ENCODE measurements around the gene RAB27A. TPM values are rescaled to one million over a fixed set of nuclear protein-coding genes. Genes with fewer than 3 reads are reported as not detected.

Gene RAB27A
- total RNA-seq, 1 donor, result 7.8 TPM

DNA sequence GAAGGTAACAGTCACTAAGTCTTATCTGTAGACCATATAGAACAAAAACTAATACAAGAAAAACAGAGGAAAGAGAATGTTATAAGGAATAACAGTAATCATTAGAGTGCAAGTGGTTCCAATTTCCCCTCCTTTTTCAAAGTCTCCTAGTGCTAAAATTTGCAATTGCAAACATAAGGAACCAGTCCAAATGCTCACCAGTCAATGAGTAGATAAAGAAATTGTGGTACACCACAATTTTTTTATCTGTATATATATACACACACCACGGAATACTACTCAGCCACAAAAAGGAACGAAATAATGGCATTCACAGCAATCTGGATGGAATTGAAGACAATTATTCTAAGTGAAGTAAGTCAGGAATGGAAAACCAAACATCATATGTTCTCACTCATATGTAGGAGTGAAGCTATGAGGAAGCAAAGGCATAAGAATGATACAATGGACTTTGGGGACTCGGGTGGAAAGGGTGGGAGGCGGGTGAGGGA, 54.0 kb downstream of the RAB27A start:
- no peak overlapping the region for H3K4me3 ChIP-seq (ENCODE audit: low read depth, low read length)
- DNase-seq (ENCODE audit: low read depth), result no peak
- TF ChIP-seq, protein P1, sequence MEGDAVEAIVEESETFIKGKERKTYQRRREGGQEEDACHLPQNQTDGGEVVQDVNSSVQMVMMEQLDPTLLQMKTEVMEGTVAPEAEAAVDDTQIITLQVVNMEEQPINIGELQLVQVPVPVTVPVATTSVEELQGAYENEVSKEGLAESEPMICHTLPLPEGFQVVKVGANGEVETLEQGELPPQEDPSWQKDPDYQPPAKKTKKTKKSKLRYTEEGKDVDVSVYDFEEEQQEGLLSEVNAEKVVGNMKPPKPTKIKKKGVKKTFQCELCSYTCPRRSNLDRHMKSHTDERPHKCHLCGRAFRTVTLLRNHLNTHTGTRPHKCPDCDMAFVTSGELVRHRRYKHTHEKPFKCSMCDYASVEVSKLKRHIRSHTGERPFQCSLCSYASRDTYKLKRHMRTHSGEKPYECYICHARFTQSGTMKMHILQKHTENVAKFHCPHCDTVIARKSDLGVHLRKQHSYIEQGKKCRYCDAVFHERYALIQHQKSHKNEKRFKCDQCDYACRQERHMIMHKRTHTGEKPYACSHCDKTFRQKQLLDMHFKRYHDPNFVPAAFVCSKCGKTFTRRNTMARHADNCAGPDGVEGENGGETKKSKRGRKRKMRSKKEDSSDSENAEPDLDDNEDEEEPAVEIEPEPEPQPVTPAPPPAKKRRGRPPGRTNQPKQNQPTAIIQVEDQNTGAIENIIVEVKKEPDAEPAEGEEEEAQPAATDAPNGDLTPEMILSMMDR (IDR thresholded peaks at IDR 0.05; ENCODE audit: insufficient read depth, low read depth, low read length), result no peak

GRCh38 chr15:55234800-55235104, 54.9 kb downstream of the RAB27A start:
- TF ChIP-seq, protein P1 (IDR thresholded peaks at IDR 0.05; ENCODE audit: insufficient read depth, low read depth, low read length), result no peak
- H3K4me3 ChIP-seq (ENCODE audit: low read depth, low read length), result no peak overlapping the region
- no peak for DNase-seq (ENCODE audit: low read depth)

DNA sequence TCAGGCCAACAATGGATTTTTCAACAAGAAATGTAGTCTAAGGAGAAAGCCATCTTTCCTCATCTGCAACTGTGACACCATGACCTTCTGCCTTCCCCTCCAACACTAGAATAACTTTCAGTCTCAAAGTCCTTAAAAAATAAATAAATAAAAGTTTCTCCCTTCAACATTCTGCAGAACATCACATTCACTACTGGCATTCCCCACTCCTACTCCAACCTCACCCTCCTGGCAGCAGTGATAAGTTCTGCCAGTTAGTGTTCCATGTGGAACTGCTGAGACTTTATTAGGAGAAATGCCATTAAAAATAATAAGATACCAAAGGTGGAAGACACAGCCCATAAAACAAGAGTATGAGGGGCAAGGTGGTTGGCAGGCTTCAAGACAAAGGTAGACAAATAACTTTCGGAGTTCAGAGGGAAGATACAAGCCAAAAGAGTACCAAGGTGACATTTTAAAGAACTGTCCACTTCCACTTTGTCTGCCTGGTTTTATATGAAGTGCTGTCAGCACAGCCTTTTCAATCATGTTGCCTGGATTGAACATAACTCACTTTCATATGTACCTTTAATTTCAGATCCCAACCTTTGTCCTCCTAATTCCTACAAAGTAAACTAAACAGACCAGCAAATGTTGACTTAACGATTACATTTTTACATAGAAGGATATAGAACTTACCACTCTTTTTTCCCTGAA, 55.4 kb downstream of the RAB27A start:
- TF ChIP-seq, protein P1 (IDR thresholded peaks at IDR 0.05; ENCODE audit: insufficient read depth, low read depth, low read length), result no peak
- DNase-seq (ENCODE audit: low read depth), result no peak
- no peak overlapping the region for H3K4me3 ChIP-seq (ENCODE audit: low read depth, low read length)

GRCh38 chr15:55231455-55231854, 58.2 kb downstream of the RAB27A start:
- H3K4me3 ChIP-seq (ENCODE audit: low read depth, low read length), result no peak overlapping the region
- TF ChIP-seq, protein P1 (IDR thresholded peaks at IDR 0.05; ENCODE audit: insufficient read depth, low read depth, low read length), result no peak
- no peak for DNase-seq (ENCODE audit: low read depth)

DNA sequence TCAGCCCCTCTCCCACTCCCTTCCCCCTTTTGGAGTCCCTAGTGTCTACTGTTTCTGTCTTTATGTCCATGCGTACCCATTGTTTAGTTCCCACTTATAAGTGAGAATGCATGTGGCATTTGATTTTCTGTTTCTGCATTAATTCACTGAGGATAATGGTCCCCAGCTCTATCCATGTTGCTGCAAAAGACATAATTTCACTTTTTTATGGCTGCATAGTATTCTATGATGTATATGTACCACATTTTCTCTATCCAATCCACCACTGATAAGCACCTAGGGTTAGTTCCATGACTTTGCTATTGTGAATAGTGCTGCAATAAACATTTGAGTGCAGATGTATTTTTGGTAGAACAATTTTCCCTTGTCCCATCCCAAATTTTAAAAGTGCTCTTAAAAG, 58.7 kb downstream of the RAB27A start:
- TF ChIP-seq, protein P1 (IDR thresholded peaks at IDR 0.05; ENCODE audit: insufficient read depth, low read depth, low read length), result no peak
- H3K4me3 ChIP-seq (ENCODE audit: low read depth, low read length), result no peak overlapping the region

GRCh38 chr15:55230051-55230670, 59.5 kb downstream of the RAB27A start:
- TF ChIP-seq, protein P1 (IDR thresholded peaks at IDR 0.05; ENCODE audit: insufficient read depth, low read depth, low read length), result no peak
- no peak for DNase-seq (ENCODE audit: low read depth)
- no peak overlapping the region for H3K4me3 ChIP-seq (ENCODE audit: low read depth, low read length)

More for the DNA sequence above, 58.7 kb downstream of the RAB27A start:
- no peak for DNase-seq (ENCODE audit: low read depth)
